HG03103 (cell line): ENCODE measurements around the gene NLRC5.
A peak's percentile ranks its signal among the peaks of the same experiment; 100 is the strongest.
"Not testable (repeated sequence)": the region's sequence is repeated elsewhere in the genome, so short reads cannot be mapped to it uniquely, and the experiment has no call there.

Experiments
- ATAC-seq: cut with Tn5 transposase; IDR thresholded peaks from one replicate; pipeline ENCODE4 v1.9.1; 2021; ENCODE audit warnings: low read depth; ENCODE audit not compliant: unreplicated experiment

NLRC5 gene

DNA sequence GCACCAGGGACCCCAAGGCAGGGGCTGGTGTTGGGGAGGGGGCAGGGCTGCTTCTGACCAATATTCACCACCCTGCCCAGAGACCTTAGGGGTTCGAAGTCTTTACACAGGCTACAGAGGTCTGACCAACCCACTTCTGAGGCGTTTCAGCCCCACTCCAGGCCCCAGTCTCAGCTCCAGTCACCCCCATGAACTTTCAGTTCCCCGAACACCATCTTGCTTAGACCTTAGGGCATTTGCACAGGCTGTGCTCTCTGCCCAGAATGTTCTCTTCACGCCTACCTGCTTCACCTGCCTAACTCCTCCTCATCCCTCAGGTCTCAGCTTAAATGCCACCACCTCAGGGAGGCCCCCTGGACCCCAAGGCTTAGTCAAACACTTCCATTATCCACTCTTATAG lies 77.3 kb downstream of the NLRC5 start:
- no peak for ATAC-seq

DNA sequence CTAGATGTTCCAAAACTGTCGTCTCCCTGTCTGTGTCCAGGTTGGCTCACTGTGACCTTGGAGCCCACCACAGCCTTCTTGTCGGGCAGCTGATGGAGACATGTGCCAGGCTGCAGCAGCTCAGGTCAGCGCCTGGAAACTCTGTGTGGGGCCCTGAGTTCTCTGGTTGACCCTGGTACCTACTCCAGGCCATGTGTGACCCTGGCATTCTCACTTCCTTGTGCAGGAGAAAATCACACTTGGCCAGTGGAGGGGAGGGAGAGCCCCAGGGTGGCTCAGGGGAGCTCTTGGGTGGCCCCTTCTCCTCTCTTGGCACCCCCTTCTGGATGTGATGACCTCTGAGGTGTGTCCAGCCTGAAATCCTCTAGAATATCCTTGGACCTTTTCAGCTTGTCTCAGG lies 78.0 kb downstream of the NLRC5 start:
- ATAC-seq, result no peak

DNA sequence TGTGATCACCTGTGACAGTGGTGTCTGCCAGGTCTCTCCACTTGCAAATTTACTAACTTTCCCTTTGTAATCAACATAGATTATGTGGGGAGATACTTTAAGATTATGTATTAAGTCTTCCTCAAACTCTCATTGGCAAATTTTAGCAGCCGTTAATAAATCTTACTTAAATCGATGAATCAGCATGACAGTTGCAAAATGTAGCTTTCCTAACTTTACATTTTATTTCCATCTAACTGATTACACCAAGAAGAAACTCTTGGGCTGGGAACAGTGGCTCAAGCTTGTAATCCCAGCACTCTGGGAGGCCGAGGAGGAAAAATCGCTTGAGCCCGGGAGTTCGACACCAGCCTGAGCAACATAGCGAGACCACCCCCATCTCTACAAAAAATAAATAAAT lies 79.7 kb downstream of the NLRC5 start:
- no peak for ATAC-seq

- no peak for ATAC-seq
These were observed 80.4 kb downstream of the NLRC5 start for GRCh38 chr16:57069635-57070370.

DNA sequence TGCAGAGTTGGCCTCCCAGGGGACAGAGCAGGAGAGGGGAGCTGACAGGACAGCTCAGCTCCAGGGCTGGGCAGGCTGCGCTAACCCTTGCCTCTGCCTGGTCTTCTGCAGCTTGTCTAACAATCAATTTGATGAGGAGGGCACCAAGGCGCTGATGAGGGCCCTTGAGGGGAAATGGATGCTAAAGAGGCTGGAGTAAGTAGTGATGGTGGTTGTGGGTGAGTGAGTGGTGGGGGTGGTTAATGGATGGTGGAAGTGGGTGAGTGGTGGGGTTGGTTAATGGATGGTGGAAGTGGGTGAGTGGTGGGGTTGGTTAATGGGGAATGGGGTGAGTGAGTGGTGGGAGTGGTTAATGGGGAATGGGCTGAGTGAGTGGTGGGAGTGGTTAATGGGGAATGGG lies 81.1 kb downstream of the NLRC5 start:
- no peak for ATAC-seq

DNA sequence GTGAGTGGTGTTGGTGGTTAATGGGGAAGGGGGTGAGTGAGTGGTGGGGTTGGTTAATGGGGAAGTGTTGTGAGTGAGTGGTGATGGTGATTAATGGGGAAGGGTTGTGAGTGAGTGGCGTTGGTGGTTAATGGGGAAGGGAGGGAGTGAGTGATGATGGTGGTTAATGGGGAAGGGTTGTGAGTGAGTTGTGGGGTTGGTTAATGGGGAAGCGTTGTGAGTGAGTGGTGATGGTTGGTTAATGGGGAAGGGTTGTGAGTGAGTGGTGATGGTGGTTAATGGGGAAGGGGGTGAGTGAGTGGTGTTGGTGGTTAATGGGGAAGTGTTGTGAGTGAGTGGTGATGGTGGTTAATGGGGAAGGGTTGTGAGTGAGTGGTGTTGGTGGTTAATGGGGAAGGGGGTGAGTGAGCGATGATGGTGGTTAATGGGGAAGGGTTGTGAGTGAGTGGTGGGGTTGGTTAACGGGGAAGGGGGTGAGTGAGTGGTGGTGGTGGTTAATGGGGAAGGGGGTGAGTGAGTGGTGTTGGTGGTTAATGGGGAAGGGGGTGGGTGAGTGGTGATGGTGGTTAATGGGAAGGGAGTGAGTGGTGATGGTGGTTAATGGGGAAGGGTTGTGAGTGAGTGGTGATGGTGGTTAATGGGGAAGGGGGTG lies 81.8 kb downstream of the NLRC5 start:
- not testable (repeated sequence) for ATAC-seq

- no peak for ATAC-seq
These were observed 82.7 kb downstream of the NLRC5 start for GRCh38 chr16:57071831-57072582.

GRCh38 chr16:57072616-57073275 lies 83.4 kb downstream of the NLRC5 start:
- ATAC-seq, result no peak

- ATAC-seq, result no peak
These were observed 88.4 kb downstream of the NLRC5 start for GRCh38 chr16:57077714-57078113.

DNA sequence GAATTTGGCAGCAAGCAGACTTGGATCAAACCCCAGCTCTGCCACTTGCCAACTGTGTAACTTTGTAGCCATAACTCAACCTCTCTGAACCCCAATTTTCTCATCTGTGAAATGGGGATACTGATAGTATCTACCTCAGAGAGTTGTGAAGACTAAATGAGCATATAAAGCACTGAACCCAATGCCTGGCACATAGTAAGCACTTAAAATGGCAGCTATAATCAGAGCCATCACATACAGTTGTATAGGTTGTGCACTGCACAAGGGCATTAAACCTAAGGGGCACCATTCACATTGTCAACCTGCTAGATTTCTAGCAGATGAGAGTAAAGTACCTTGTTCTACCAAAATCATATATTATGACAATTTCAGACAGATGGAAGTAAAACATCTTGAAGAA lies 92.4 kb downstream of the NLRC5 start:
- no peak for ATAC-seq

GRCh38 chr16:57082664-57083063 lies 93.3 kb downstream of the NLRC5 start:
- no peak for ATAC-seq

GRCh38 chr16:57083485-57084126 lies 94.2 kb downstream of the NLRC5 start:
- ATAC-seq, result no peak

GRCh38 chr16:57084257-57084770 lies 95.0 kb downstream of the NLRC5 start:
- no peak for ATAC-seq

- no peak for ATAC-seq
These were observed 95.6 kb downstream of the NLRC5 start for GRCh38 chr16:57084996-57085395.

DNA sequence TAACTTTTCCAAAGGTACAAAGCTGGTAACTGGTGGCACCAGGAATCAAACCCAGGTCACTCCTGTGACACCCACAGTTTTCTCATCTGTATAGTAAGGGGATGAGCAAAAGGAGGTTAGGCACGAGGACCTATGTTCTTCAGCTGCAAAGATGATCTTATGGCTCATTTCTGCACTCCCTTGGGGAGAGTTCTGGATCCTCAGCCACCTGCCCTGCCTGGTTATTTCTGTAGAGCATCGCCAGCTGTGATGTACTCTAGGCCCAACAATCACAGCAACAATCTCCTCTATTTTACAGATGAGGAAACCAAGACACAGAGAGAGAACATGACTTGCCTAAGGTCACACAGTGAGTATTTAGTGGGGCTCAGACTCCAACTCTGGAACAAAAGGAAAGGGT lies 97.6 kb downstream of the NLRC5 start:
- no peak for ATAC-seq

DNA sequence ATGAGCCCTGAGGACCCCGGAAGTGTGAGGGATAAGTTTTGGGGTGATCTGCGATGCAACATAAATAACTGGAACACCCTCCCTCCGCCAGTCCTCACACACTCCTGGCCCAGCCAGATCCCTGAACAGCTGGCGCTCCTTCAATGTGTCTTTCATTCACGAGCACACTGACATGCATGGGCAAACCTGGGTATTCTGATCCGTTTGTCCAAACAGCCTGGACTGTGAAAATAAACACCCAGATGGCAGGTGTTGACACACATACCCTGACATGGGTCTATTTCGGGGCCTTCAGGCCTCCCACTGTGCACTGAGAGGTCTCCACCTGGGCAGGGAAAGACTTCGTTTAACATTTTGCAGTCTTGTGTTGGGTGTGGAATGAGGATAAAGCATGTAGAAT lies 100.0 kb downstream of the NLRC5 start:
- no peak for ATAC-seq

DNA sequence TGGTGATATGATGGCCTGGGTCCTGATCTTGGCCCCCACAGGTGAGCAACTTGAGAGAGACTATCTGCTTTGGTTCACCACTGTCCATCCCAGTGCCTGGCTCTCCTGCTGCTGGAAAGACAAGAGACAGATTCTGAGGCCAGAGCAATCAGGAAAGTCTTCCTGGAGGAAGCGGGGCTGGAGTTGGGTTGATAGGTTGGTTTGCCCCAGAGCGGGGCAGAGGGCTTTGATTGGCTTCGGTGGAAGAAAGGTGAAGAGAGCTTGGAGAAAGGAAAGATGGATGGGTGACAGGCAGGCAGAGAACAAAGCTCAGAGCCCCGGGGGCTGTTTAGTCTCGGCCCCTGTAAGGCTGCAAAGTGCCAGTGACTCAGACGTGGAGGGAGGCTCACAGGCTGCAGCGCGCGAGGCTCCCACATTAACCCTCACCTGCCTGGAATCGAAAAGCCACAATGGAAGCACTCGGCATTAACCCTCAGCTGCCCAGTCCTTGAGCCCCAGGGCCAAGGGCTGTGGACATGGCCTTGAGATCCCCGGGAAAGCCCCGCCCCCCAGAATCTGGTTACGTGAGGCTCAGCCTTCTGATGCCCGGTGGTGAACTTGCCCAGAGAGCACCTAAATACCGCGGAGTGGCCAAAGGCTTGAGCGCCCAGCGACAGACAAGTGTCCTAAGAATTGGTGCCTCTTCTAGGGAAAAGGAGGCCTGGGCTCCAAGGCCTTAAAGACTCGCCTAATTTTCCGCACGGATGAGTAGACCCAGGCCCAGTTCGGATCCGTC lies 102.0 kb downstream of the NLRC5 start:
- no peak for ATAC-seq

DNA sequence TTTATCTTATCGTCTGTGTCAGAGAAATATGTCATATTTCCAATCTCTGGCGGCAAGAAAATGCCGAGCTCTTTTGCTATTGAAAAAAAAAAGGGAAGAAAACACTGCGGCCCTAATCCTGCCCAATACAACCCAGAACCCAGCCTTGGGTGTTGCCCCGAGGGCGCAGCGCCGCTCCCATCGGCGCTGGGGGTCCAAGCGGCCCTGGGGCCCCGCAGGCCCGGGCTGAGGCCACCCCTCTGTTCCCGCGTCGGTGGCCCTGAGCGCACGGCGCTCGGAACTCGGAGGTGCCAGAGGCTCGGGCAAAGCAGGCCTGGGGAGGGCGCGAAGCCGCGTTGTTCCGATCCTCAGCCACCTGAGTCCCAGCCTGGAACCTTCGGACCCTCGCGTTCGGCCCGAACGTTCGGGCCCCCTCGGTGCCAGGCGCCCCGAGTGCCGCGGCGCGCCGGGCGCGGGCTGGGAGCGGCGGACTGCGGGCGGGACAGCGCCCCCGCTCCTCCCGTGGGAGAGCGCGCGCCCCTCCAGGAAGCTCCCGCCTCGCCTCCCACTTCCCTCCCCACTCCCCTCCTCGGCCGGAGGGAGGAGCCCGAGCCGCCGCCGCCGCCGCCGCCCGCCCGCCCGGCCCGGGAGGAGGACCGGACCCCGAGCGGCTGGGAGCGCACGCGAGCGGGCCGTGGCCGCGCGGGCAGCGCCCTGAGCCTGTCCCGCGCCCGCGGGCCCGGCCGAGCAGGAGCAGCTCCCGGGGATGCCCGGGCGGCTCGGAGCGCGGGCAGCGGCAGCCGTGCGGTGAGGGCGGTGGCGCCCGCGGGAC lies 102.8 kb downstream of the NLRC5 start, which contains the start of gene CPNE2:
CPNE2 (plus strand) TSS at position 609 of the 811 bp plus-strand sequence. CDS start 18,160 bp downstream, outside the sequence.
- peak; percentile 41 for ATAC-seq
